ENCODE measurements around the gene TRIM40.

DNA sequence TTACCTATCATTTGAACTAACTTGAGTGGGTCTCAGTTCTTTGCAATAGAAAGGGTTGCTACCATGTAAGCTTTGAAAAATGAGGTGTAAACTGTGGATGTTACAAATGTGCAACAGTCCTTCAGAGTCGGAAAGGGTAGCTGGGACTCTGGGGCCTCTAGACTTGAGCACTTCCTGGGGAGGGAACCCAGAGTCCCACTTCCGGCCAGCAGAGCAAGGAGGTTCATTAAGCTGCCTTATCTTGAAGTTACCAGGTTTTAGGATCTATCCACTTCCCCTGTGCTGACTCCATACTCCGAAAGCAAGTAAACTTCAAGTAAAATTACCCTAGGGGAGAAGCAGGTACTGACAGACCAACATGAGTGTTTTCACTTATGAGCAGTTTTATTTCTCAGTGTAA, 15.6 kb downstream of the TRIM40 start:
- TF ChIP-seq ZFX (IDR thresholded peaks at IDR 0.05; ENCODE audit: borderline replicate concordance), result no peak
- TF ChIP-seq, protein P1, sequence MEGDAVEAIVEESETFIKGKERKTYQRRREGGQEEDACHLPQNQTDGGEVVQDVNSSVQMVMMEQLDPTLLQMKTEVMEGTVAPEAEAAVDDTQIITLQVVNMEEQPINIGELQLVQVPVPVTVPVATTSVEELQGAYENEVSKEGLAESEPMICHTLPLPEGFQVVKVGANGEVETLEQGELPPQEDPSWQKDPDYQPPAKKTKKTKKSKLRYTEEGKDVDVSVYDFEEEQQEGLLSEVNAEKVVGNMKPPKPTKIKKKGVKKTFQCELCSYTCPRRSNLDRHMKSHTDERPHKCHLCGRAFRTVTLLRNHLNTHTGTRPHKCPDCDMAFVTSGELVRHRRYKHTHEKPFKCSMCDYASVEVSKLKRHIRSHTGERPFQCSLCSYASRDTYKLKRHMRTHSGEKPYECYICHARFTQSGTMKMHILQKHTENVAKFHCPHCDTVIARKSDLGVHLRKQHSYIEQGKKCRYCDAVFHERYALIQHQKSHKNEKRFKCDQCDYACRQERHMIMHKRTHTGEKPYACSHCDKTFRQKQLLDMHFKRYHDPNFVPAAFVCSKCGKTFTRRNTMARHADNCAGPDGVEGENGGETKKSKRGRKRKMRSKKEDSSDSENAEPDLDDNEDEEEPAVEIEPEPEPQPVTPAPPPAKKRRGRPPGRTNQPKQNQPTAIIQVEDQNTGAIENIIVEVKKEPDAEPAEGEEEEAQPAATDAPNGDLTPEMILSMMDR (IDR thresholded peaks at IDR 0.05), result no peak
